WTC11 (cell line): Measurements from ENCODE around the gene PRRT1. TPM values are rescaled to one million over a fixed set of nuclear protein-coding genes. Genes with fewer than 3 reads are reported as not detected.
A peak's percentile ranks its signal among the peaks of the same experiment; 100 is the strongest.

Experiments
- ATAC-seq: fragments of 200-7000 bp; cut with Tn5 transposase; 2 replicates; pipeline ENCODE4 v1.10.0; 2021; ENCODE audit warnings: mild to moderate bottlenecking, moderate library complexity
- CTCF ChIA-PET: fragments of 300-600 bp; sonication (Branson Sonifier 250); formaldehyde crosslinking; loops from one replicate; lab custom pipeline; 2021; ENCODE audit warnings: antibody characterized with exemption; lab: Charles Lee
- POLR2A ChIA-PET: fragments of 350-600 bp; sonication (Branson Sonifier 250); formaldehyde crosslinking; loops from one replicate; lab custom pipeline; 2021; ENCODE audit warnings: antibody characterized with exemption; lab: Charles Lee
- DNase-seq: peaks from one replicate; pipeline ENCODE4 v3.0.0; 2021; ENCODE audit warnings: low spot score
- H3K27ac Mint-ChIP-seq: 2 replicates; pipeline ENCODE4 v1.8.0; 2021; ENCODE audit warnings: mixed read lengths
- H3K27me3 Mint-ChIP-seq: 2 replicates; pipeline ENCODE4 v1.8.0; 2021; ENCODE audit warnings: low read depth, mild to moderate bottlenecking, moderate library complexity, mixed read lengths
- H3K36me3 Mint-ChIP-seq: 2 replicates; pipeline ENCODE4 v1.8.0; 2021; ENCODE audit warnings: mixed read lengths
- H3K4me1 Mint-ChIP-seq: 2 replicates; pipeline ENCODE4 v1.8.0; 2022; ENCODE audit warnings: mixed read lengths
- H3K4me3 Mint-ChIP-seq: 2 replicates; pipeline ENCODE4 v1.8.0; 2021; ENCODE audit warnings: mild to moderate bottlenecking, moderate library complexity, mixed read lengths
- H3K9me3 Mint-ChIP-seq: 2 replicates; pipeline ENCODE4 v1.8.0; 2021; ENCODE audit warnings: mixed read lengths
- CBFB ChIP-seq: sonication (generic); formaldehyde crosslinking; IDR thresholded peaks from 2 replicates; pipeline ENCODE4 v1.8.1; 2022; ENCODE audit warnings: mild to moderate bottlenecking, low read depth, missing genetic modification reagents
- CREB1 ChIP-seq: sonication (generic); formaldehyde crosslinking; IDR thresholded peaks from 2 replicates; pipeline ENCODE4 v1.8.0; 2023; ENCODE audit warnings: mild to moderate bottlenecking, missing genetic modification reagents
- GRHL2 ChIP-seq: fragments of 250-450 bp; sonication (Bioruptor Pico); IDR thresholded peaks from 2 replicates; pipeline ENCODE4 v1.8.0; 2022; ENCODE audit warnings: mild to moderate bottlenecking, moderate library complexity; ENCODE audit not compliant: insufficient replicate concordance, severe bottlenecking
- JUN ChIP-seq: sonication (generic); formaldehyde crosslinking; IDR thresholded peaks from 2 replicates; pipeline ENCODE4 v1.8.0; 2023; ENCODE audit warnings: mild to moderate bottlenecking, missing genetic modification reagents
- MXD4 ChIP-seq: fragments of 250-450 bp; sonication (Bioruptor Pico); IDR thresholded peaks from 2 replicates; pipeline ENCODE4 v1.8.0; 2021; ENCODE audit warnings: mild to moderate bottlenecking, moderate library complexity, borderline replicate concordance
- MYBL2 ChIP-seq: sonication (generic); formaldehyde crosslinking; IDR thresholded peaks from 2 replicates; pipeline ENCODE4 v1.8.1; 2023; ENCODE audit warnings: mild to moderate bottlenecking, moderate library complexity, missing genetic modification reagents
- NFE2L1 ChIP-seq: sonication (generic); formaldehyde crosslinking; IDR thresholded peaks from 2 replicates; pipeline ENCODE4 v1.8.1; 2023; ENCODE audit warnings: missing genetic modification reagents
- NR3C1 ChIP-seq: sonication (generic); formaldehyde crosslinking; conservative IDR thresholded peaks from 2 replicates; pipeline ENCODE4 v1.8.1; 2023; ENCODE audit warnings: low read depth, mild to moderate bottlenecking, missing genetic modification reagents
- RELA ChIP-seq: sonication (generic); formaldehyde crosslinking; IDR thresholded peaks from 2 replicates; pipeline ENCODE4 v1.8.1; 2022; ENCODE audit warnings: missing genetic modification reagents, mild to moderate bottlenecking, borderline replicate concordance
- SMAD3 ChIP-seq: sonication (generic); formaldehyde crosslinking; IDR thresholded peaks from 2 replicates; pipeline ENCODE4 v1.8.0; 2022; ENCODE audit warnings: missing genetic modification reagents, mild to moderate bottlenecking, borderline replicate concordance
- total RNA-seq: library from RNA; stranded (reverse); gene quantifications from 3 replicates; pipeline ENCODE4 v1.2.3, GENCODE V29; 2021
- TF ChIP-seq, protein P1 (sequence below): fragments of 250-450 bp; sonication (Bioruptor Pico); IDR thresholded peaks from 2 replicates; pipeline ENCODE4 v1.8.0; 2021; ENCODE audit warnings: mild to moderate bottlenecking
- TF ChIP-seq, protein P2 (sequence below): sonication (generic); formaldehyde crosslinking; IDR thresholded peaks from 2 replicates; pipeline ENCODE4 v1.8.0; 2022; ENCODE audit warnings: mild to moderate bottlenecking, missing genetic modification reagents
- TF ChIP-seq, protein P3 (sequence below): sonication (generic); formaldehyde crosslinking; IDR thresholded peaks from 2 replicates; pipeline ENCODE4 v1.8.1; 2023; ENCODE audit warnings: mild to moderate bottlenecking, missing genetic modification reagents, borderline replicate concordance
- TF ChIP-seq, protein P4 (sequence below): sonication (generic); formaldehyde crosslinking; conservative IDR thresholded peaks from 2 replicates; pipeline ENCODE4 v1.8.1; 2023; ENCODE audit warnings: mild to moderate bottlenecking, low read depth, missing genetic modification reagents, moderate library complexity
- TF ChIP-seq, protein P5 (sequence below): fragments of 250-450 bp; sonication (Bioruptor Pico); IDR thresholded peaks from 2 replicates; pipeline ENCODE4 v1.9.0; 2021; ENCODE audit warnings: mild to moderate bottlenecking
- TF ChIP-seq, protein P6 (sequence below): sonication (generic); formaldehyde crosslinking; IDR thresholded peaks from 2 replicates; pipeline ENCODE4 v1.8.0; 2022; ENCODE audit warnings: mild to moderate bottlenecking, missing genetic modification reagents
- TF ChIP-seq, protein P7 (sequence below): sonication (generic); formaldehyde crosslinking; IDR thresholded peaks from 2 replicates; pipeline ENCODE4 v1.8.1; 2022; ENCODE audit warnings: low read depth, mild to moderate bottlenecking, moderate library complexity, missing genetic modification reagents, borderline replicate concordance

PRRT1 gene
- total RNA-seq, 1 experiment from 2014 or later, result 1.6 TPM

DNA sequence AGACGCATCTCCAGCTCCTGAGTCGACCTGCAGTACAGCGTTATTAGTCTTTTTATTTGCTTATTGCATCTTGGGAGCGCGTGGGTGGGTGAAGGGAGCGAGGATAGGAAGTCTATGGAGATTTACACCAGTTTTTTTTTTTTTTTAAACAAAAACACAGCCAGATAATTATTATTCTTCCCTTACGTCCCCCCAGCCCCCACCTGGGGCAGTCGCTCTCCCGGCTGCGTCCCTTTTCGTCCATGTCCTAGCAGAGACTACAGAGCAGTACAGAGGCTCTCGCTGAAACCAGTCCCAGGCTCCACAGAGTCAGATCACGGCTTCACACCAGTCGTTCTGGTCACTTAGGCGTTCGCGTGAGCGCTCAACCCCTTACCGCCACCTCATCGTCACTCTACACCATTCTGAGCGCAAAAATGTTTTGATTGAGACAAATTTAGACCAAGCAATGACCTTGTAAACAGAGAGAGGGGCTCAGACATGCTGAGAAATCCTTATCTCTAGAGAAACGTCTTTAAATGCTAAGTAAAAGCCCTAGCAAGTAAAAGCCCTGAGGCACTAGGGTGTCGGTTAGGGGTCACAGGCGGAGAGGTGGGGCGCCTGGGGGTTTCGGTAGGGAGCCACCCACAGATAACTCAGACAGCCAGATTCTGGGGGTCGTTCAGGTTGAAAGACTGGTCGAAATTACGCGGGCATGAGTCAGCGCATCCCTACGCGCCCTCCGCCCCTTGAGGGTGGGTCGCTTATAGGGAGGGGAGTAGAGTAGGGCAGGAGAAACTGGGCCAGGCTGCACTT is 1.2 kb upstream of the PRRT1 start:
- DNase-seq, result peak; percentile 58
- POLR2A ChIA-PET, result interaction anchor here (0.6 to 1.8 kb wide), 4 partner anchors 24 to 290 kb away, joined by 4 to 7 read pairs (median 4); partner anchors contain the start of gene ATF6B
- TF ChIP-seq CREB1 (CRISPR knock-in tag), result no peak
- peak; percentile 55; the same call in 1 of the 2 replicates for TF ChIP-seq NFE2L1
- TF ChIP-seq, protein P1, sequence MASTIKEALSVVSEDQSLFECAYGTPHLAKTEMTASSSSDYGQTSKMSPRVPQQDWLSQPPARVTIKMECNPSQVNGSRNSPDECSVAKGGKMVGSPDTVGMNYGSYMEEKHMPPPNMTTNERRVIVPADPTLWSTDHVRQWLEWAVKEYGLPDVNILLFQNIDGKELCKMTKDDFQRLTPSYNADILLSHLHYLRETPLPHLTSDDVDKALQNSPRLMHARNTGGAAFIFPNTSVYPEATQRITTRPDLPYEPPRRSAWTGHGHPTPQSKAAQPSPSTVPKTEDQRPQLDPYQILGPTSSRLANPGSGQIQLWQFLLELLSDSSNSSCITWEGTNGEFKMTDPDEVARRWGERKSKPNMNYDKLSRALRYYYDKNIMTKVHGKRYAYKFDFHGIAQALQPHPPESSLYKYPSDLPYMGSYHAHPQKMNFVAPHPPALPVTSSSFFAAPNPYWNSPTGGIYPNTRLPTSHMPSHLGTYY (CRISPR knock-in tag), result no peak
- H3K4me3 Mint-ChIP-seq, result peak overlapping the region; percentile 100
- peaks cover 45% of the 10 kb centered on the region for H3K27me3 Mint-ChIP-seq
- H3K9me3 Mint-ChIP-seq, result no peaks in the 10 kb centered on the region
- H3K4me1 Mint-ChIP-seq, result peaks cover 40% of the 10 kb centered on the region
- peak overlapping the region; percentile 84 for H3K27ac Mint-ChIP-seq
- peaks cover 19% of the 10 kb centered on the region for H3K36me3 Mint-ChIP-seq
- peak; percentile 21 for ATAC-seq
- CTCF ChIA-PET, result interaction anchor here (0.5 to 3.3 kb wide), 16 partner anchors 7 to 651 kb away, joined by 3 to 20 read pairs (median 4); partner anchors contain the start of genes ATF6B, GPSM3 and PBX2

DNA sequence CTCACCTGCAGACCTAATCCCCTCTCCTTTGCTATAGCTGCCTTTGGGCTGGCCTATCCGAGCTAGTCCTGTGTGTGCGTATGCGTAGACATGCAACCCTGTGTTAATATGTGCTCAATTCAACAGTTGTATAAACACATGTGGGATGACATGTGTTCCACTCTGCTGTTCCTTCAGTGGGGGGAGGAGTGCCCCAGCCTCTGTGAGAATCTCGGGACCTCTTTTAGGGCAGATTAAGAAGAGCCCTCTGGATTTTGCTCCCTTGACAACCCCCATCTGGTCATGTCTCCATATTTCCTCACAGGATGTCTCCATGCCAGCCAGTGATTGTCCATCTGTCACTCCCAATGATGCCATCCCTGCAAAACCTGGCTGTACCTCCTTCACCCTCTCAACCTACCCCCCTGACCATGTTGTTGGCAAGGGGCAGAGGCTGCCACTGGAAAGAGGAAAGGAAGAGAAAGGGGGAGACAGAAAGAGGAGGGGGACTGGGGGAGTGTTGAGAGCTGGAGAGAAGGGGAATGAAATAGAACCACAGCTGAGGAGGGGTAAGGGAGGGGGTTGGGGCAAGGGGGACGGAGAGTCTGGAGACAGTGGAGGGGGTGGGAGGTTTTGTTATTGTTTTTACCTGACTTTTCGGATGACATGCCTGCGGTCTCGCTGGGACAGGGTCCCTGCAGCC is 417 bp downstream of the PRRT1 start:
- ATAC-seq, result no peak
- Mint-ChIP-seq H3K4me3 (peak overlapping the region; percentile 71), H3K27me3 (peaks cover 59% of the 10 kb centered on the region), H3K4me1 (peaks cover 51% of the 10 kb centered on the region), H3K9me3 (no peaks in the 10 kb centered on the region), H3K36me3 (peaks cover 11% of the 10 kb centered on the region; the same call in 1 of the 2 replicates), H3K27ac (no peak overlapping the region)
- POLR2A ChIA-PET, result interaction anchor here (0.8 to 1.0 kb wide), 3 partner anchors 44 to 288 kb away, joined by 3 to 6 read pairs (median 4); no protein-coding TSS in a partner anchor
- CTCF ChIA-PET, result interaction anchor here (0.5 to 3.3 kb wide), 8 partner anchors 8 to 44 kb away, joined by 3 to 20 read pairs (median 4); partner anchors contain the start of genes FKBPL and PBX2
- no peak for DNase-seq
- TF ChIP-seq, protein P2, sequence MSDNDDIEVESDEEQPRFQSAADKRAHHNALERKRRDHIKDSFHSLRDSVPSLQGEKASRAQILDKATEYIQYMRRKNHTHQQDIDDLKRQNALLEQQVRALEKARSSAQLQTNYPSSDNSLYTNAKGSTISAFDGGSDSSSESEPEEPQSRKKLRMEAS, result no peak
- TF ChIP-seq JUN (CRISPR knock-in tag), result no peak
- TF ChIP-seq, protein P3, sequence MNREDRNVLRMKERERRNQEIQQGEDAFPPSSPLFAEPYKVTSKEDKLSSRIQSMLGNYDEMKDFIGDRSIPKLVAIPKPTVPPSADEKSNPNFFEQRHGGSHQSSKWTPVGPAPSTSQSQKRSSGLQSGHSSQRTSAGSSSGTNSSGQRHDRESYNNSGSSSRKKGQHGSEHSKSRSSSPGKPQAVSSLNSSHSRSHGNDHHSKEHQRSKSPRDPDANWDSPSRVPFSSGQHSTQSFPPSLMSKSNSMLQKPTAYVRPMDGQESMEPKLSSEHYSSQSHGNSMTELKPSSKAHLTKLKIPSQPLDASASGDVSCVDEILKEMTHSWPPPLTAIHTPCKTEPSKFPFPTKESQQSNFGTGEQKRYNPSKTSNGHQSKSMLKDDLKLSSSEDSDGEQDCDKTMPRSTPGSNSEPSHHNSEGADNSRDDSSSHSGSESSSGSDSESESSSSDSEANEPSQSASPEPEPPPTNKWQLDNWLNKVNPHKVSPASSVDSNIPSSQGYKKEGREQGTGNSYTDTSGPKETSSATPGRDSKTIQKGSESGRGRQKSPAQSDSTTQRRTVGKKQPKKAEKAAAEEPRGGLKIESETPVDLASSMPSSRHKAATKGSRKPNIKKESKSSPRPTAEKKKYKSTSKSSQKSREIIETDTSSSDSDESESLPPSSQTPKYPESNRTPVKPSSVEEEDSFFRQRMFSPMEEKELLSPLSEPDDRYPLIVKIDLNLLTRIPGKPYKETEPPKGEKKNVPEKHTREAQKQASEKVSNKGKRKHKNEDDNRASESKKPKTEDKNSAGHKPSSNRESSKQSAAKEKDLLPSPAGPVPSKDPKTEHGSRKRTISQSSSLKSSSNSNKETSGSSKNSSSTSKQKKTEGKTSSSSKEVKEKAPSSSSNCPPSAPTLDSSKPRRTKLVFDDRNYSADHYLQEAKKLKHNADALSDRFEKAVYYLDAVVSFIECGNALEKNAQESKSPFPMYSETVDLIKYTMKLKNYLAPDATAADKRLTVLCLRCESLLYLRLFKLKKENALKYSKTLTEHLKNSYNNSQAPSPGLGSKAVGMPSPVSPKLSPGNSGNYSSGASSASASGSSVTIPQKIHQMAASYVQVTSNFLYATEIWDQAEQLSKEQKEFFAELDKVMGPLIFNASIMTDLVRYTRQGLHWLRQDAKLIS (CRISPR knock-in tag), result no peak
- TF ChIP-seq, protein P4, sequence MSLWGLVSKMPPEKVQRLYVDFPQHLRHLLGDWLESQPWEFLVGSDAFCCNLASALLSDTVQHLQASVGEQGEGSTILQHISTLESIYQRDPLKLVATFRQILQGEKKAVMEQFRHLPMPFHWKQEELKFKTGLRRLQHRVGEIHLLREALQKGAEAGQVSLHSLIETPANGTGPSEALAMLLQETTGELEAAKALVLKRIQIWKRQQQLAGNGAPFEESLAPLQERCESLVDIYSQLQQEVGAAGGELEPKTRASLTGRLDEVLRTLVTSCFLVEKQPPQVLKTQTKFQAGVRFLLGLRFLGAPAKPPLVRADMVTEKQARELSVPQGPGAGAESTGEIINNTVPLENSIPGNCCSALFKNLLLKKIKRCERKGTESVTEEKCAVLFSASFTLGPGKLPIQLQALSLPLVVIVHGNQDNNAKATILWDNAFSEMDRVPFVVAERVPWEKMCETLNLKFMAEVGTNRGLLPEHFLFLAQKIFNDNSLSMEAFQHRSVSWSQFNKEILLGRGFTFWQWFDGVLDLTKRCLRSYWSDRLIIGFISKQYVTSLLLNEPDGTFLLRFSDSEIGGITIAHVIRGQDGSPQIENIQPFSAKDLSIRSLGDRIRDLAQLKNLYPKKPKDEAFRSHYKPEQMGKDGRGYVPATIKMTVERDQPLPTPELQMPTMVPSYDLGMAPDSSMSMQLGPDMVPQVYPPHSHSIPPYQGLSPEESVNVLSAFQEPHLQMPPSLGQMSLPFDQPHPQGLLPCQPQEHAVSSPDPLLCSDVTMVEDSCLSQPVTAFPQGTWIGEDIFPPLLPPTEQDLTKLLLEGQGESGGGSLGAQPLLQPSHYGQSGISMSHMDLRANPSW (CRISPR knock-in tag), result no peak
- TF ChIP-seq SMAD3 (CRISPR knock-in tag), result no peak
- no peak for TF ChIP-seq MXD4 (CRISPR knock-in tag)
- TF ChIP-seq, protein P5, sequence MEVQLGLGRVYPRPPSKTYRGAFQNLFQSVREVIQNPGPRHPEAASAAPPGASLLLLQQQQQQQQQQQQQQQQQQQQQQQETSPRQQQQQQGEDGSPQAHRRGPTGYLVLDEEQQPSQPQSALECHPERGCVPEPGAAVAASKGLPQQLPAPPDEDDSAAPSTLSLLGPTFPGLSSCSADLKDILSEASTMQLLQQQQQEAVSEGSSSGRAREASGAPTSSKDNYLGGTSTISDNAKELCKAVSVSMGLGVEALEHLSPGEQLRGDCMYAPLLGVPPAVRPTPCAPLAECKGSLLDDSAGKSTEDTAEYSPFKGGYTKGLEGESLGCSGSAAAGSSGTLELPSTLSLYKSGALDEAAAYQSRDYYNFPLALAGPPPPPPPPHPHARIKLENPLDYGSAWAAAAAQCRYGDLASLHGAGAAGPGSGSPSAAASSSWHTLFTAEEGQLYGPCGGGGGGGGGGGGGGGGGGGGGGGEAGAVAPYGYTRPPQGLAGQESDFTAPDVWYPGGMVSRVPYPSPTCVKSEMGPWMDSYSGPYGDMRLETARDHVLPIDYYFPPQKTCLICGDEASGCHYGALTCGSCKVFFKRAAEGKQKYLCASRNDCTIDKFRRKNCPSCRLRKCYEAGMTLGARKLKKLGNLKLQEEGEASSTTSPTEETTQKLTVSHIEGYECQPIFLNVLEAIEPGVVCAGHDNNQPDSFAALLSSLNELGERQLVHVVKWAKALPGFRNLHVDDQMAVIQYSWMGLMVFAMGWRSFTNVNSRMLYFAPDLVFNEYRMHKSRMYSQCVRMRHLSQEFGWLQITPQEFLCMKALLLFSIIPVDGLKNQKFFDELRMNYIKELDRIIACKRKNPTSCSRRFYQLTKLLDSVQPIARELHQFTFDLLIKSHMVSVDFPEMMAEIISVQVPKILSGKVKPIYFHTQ (CRISPR knock-in tag), result no peak
- TF ChIP-seq MYBL2 (CRISPR knock-in tag), result no peak
- TF ChIP-seq, protein P6, sequence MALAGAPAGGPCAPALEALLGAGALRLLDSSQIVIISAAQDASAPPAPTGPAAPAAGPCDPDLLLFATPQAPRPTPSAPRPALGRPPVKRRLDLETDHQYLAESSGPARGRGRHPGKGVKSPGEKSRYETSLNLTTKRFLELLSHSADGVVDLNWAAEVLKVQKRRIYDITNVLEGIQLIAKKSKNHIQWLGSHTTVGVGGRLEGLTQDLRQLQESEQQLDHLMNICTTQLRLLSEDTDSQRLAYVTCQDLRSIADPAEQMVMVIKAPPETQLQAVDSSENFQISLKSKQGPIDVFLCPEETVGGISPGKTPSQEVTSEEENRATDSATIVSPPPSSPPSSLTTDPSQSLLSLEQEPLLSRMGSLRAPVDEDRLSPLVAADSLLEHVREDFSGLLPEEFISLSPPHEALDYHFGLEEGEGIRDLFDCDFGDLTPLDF, result no peak
- TF ChIP-seq GRHL2 (CRISPR knock-in tag), result no peak
- TF ChIP-seq CBFB (CRISPR knock-in tag), result no peak
- TF ChIP-seq, protein P7, sequence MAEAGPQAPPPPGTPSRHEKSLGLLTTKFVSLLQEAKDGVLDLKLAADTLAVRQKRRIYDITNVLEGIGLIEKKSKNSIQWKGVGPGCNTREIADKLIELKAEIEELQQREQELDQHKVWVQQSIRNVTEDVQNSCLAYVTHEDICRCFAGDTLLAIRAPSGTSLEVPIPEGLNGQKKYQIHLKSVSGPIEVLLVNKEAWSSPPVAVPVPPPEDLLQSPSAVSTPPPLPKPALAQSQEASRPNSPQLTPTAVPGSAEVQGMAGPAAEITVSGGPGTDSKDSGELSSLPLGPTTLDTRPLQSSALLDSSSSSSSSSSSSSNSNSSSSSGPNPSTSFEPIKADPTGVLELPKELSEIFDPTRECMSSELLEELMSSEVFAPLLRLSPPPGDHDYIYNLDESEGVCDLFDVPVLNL (CRISPR knock-in tag), result no peak
- TF ChIP-seq NR3C1 (CRISPR knock-in tag), result no peak
- TF ChIP-seq RELA, result no peak
